Testis (tissue), 2 donors: ENCODE results near the gene NLRP5.

Source experiments
- POLR2A ChIP-seq: fragments of 450-650 bp; IDR thresholded peaks from one replicate; pipeline ENCODE4 v1.6.1; 2017; ENCODE audit warnings: antibody characterized with exemption, mild to moderate bottlenecking, moderate library complexity
- TF ChIP-seq, protein P1 (sequence below), 3 experiments: fragments of 450-650 bp in 2 of 3; fragments of 200-600 bp in 1 of 3; sonication (generic) in 1 of 3; IDR thresholded peaks; one replicate each; pipeline ENCODE4 v1.5.1; 2016 to 2019; ENCODE audit warnings: antibody characterized with exemption in 3 of 3, mild to moderate bottlenecking in 2 of 3, moderate library complexity in 1 of 3

DNA sequence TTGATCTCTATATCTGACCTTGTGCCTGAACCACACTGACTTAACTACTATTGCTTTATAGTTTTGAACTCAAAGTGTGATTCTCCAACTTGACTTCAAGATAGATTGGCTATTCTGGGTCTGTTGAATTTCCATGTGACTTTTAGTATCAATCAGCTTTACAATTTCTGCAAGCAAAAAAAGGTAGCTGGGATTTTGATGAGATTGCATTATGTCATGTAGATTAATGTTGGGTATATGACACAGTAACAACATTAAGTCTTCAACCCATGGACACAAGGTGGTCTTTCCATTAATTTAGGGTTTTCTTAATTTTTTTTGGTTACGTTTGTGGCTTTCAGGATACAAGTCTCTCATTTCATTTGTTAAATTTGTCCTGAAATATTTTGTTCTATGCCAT, 28.2 kb downstream of the NLRP5 start:
- TF ChIP-seq POLR2A, result no peak
- TF ChIP-seq, protein P1, sequence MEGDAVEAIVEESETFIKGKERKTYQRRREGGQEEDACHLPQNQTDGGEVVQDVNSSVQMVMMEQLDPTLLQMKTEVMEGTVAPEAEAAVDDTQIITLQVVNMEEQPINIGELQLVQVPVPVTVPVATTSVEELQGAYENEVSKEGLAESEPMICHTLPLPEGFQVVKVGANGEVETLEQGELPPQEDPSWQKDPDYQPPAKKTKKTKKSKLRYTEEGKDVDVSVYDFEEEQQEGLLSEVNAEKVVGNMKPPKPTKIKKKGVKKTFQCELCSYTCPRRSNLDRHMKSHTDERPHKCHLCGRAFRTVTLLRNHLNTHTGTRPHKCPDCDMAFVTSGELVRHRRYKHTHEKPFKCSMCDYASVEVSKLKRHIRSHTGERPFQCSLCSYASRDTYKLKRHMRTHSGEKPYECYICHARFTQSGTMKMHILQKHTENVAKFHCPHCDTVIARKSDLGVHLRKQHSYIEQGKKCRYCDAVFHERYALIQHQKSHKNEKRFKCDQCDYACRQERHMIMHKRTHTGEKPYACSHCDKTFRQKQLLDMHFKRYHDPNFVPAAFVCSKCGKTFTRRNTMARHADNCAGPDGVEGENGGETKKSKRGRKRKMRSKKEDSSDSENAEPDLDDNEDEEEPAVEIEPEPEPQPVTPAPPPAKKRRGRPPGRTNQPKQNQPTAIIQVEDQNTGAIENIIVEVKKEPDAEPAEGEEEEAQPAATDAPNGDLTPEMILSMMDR (IDR thresholded peaks at IDR 0.05), result no peak
